Measurements from ENCODE around the gene RAB5B. TPM values are rescaled to one million over a fixed set of nuclear protein-coding genes. Genes with fewer than 3 reads are reported as not detected.
"Not testable (repeated sequence)": the region's sequence is repeated elsewhere in the genome, so short reads cannot be mapped to it uniquely, and the experiment has no call there.

Gene RAB5B
- total and polyA plus RNA-seq, 2 donors = 57.5 to 114 TPM

- no peak overlapping the region for H3K4me3 ChIP-seq (ENCODE audit: low read depth, low read length)
- no peaks in the 10 kb centered on the region for H3K4me1 ChIP-seq (ENCODE audit: insufficient read depth)
- 80% methylated on average over 7 of the region's 7 CpGs for WGBS
- no peak for DNase-seq (ENCODE audit: extremely low spot score)
- no peaks in the 10 kb centered on the region for H3K36me3 ChIP-seq (ENCODE audit: insufficient read depth)
- no peak overlapping the region for H3K27ac ChIP-seq (ENCODE audit: low read depth)
Observed at GRCh38 chr12:56001487-56002100, 27.7 kb downstream of the RAB5B start.

- DNase-seq (ENCODE audit: extremely low spot score); H3K4me1 ChIP-seq (ENCODE audit: insufficient read depth); H3K27ac ChIP-seq (ENCODE audit: low read depth); H3K36me3 ChIP-seq (ENCODE audit: insufficient read depth); H3K4me3 ChIP-seq (ENCODE audit: low read depth, low read length): not testable (repeated sequence)
- WGBS = 84% methylated on average over 5 of the region's 5 CpGs
Observed at GRCh38 chr12:56003376-56003775, 29.5 kb downstream of the RAB5B start.

GRCh38 chr12:56004211-56004610 is 30.3 kb downstream of the RAB5B start:
- no peak overlapping the region for H3K27ac ChIP-seq (ENCODE audit: low read depth)
- 88% methylated on average over 10 of the region's 10 CpGs for WGBS
- no peaks in the 10 kb centered on the region for H3K36me3 ChIP-seq (ENCODE audit: insufficient read depth)
- no peak for DNase-seq (ENCODE audit: extremely low spot score)
- no peaks in the 10 kb centered on the region for H3K4me1 ChIP-seq (ENCODE audit: insufficient read depth)
- H3K4me3 ChIP-seq (ENCODE audit: low read depth, low read length) = no peak overlapping the region

- under 1% methylated on average over 44 of the region's 44 CpGs for WGBS
- no peak for DNase-seq (ENCODE audit: extremely low spot score)
Observed at GRCh38 chr12:56007564-56008559, 34.0 kb downstream of the RAB5B start.

GRCh38 chr12:56010111-56010570 is 36.3 kb downstream of the RAB5B start:
- Histone ChIP-seq H3K4me3 (ENCODE audit: low read depth, low read length) (no peak overlapping the region), H3K27ac (ENCODE audit: low read depth) (no peak overlapping the region), H3K4me1 (ENCODE audit: insufficient read depth) (no peaks in the 10 kb centered on the region), H3K36me3 (ENCODE audit: insufficient read depth) (no peaks in the 10 kb centered on the region)
- 71% methylated on average over 2 of the region's 2 CpGs for WGBS
- no peak for DNase-seq (ENCODE audit: extremely low spot score)

More at GRCh38 chr12:56007564-56008559, 34.0 kb downstream of the RAB5B start:
- no peaks in the 10 kb centered on the region for H3K36me3 ChIP-seq (ENCODE audit: insufficient read depth)
- H3K4me1 ChIP-seq (ENCODE audit: insufficient read depth) = no peaks in the 10 kb centered on the region
- peak overlapping the region; percentile 92 for H3K27ac ChIP-seq (ENCODE audit: low read depth)
- peak overlapping the region; percentile 97 for H3K4me3 ChIP-seq (ENCODE audit: low read depth, low read length)

- H3K4me3 ChIP-seq (ENCODE audit: low read depth, low read length) = no peak overlapping the region
- no peaks in the 10 kb centered on the region for H3K4me1 ChIP-seq (ENCODE audit: insufficient read depth)
- DNase-seq (ENCODE audit: extremely low spot score) = no peak
- no peaks in the 10 kb centered on the region for H3K36me3 ChIP-seq (ENCODE audit: insufficient read depth)
- H3K27ac ChIP-seq (ENCODE audit: low read depth) = no peak overlapping the region
- WGBS = 94% methylated on average over 2 of the region's 2 CpGs
Observed at GRCh38 chr12:56011509-56012090, 37.7 kb downstream of the RAB5B start.

GRCh38 chr12:56013482-56013881 is 39.6 kb downstream of the RAB5B start:
- no peak for DNase-seq (ENCODE audit: extremely low spot score)
- H3K4me1 ChIP-seq (ENCODE audit: insufficient read depth) = no peaks in the 10 kb centered on the region
- H3K27ac ChIP-seq (ENCODE audit: low read depth) = no peak overlapping the region
- no peaks in the 10 kb centered on the region for H3K36me3 ChIP-seq (ENCODE audit: insufficient read depth)
- WGBS = 80% methylated on average over 5 of the region's 5 CpGs
- H3K4me3 ChIP-seq (ENCODE audit: low read depth, low read length) = no peak overlapping the region

- Histone ChIP-seq H3K4me1 (ENCODE audit: insufficient read depth) (no peaks in the 10 kb centered on the region), H3K27ac (ENCODE audit: low read depth) (no peak overlapping the region), H3K4me3 (ENCODE audit: low read depth, low read length) (no peak overlapping the region), H3K36me3 (ENCODE audit: insufficient read depth) (no peaks in the 10 kb centered on the region)
- 51% methylated on average over 2 of the region's 2 CpGs for WGBS
- DNase-seq (ENCODE audit: extremely low spot score) = no peak
Observed at GRCh38 chr12:56014205-56014604, 40.3 kb downstream of the RAB5B start.

- whole genome bisulfite sequencing = 85% methylated on average over 4 of the region's 4 CpGs
- Histone ChIP-seq H3K27ac (ENCODE audit: low read depth) (no peak overlapping the region), H3K4me1 (ENCODE audit: insufficient read depth) (no peaks in the 10 kb centered on the region), H3K36me3 (ENCODE audit: insufficient read depth) (no peaks in the 10 kb centered on the region), H3K4me3 (ENCODE audit: low read depth, low read length) (no peak overlapping the region)
- no peak for DNase-seq (ENCODE audit: extremely low spot score)
Observed at GRCh38 chr12:56017181-56017580, 43.3 kb downstream of the RAB5B start.

GRCh38 chr12:56018356-56018755 is 44.5 kb downstream of the RAB5B start:
- WGBS = 96% methylated on average over 1 of the region's 1 CpG
- H3K4me3 ChIP-seq (ENCODE audit: low read depth, low read length) = no peak overlapping the region
- DNase-seq (ENCODE audit: extremely low spot score) = no peak
- no peaks in the 10 kb centered on the region for H3K36me3 ChIP-seq (ENCODE audit: insufficient read depth)
- H3K27ac ChIP-seq (ENCODE audit: low read depth) = no peak overlapping the region
- no peaks in the 10 kb centered on the region for H3K4me1 ChIP-seq (ENCODE audit: insufficient read depth)

GRCh38 chr12:56020423-56021184 is 46.7 kb downstream of the RAB5B start, which contains the start of gene IKZF4:
IKZF4 (plus strand) TSS chr12:56021043; CDS start chr12:56021494, 451 bp downstream.
- Histone ChIP-seq H3K36me3 (ENCODE audit: insufficient read depth) (no peaks in the 10 kb centered on the region), H3K4me1 (ENCODE audit: insufficient read depth) (no peaks in the 10 kb centered on the region), H3K27ac (ENCODE audit: low read depth) (peak within 1 kb of the TSS; percentile 77), H3K4me3 (ENCODE audit: low read depth, low read length) (peak within 1 kb of the TSS; percentile 38)
- no peak for DNase-seq (ENCODE audit: extremely low spot score)
- WGBS = 7% methylated on average over 10 of the region's 10 CpGs

GRCh38 chr12:56021889-56022497 is 48.1 kb downstream of the RAB5B start:
- 15% methylated on average over 2 of the region's 2 CpGs for WGBS

More at GRCh38 chr12:56021889-56022497, 48.1 kb downstream of the RAB5B start:
- Histone ChIP-seq H3K36me3 (ENCODE audit: insufficient read depth) (no peaks in the 10 kb centered on the region), H3K4me3 (ENCODE audit: low read depth, low read length) (peak overlapping the region; percentile 38), H3K27ac (ENCODE audit: low read depth) (no peak overlapping the region), H3K4me1 (ENCODE audit: insufficient read depth) (no peaks in the 10 kb centered on the region)
- DNase-seq (ENCODE audit: extremely low spot score) = no peak

All from urinary bladder (tissue), 4 donors.